Activated CD4-positive, alpha-beta T cell treated with anti-CD3 and anti-CD28 coated beads, Interleukin-2, amount 50 U/mL, for 4 hours (primary cell): ENCODE results near the gene GIPC1.
"Not testable (repeated sequence)": the region's sequence is repeated elsewhere in the genome, so short reads cannot be mapped to it uniquely, and the experiment has no call there.

ENCODE experiments used
- DNase-seq, 2 experiments: peaks; one replicate each; pipeline ENCODE4 v3.0.0-alpha.2; 2020

Gene GIPC1

GRCh38 chr19:14496029-14496833 is at the start of gene GIPC1:
TSS of gene GIPC1 (minus strand) at chr19:14496127. CDS start at chr19:14482976, 13,151 bp downstream.
- peak; percentile 71 to 74 for DNase-seq

- no peak for DNase-seq
Observed at GRCh38 chr19:14545716-14546082, 49.8 kb upstream of the GIPC1 start.

GRCh38 chr19:14544977-14545715 is 49.2 kb upstream of the GIPC1 start:
- DNase-seq = no peak

- DNase-seq = no peak
Observed at GRCh38 chr19:14544047-14544446, 48.1 kb upstream of the GIPC1 start.

GRCh38 chr19:14542711-14543328 is 46.9 kb upstream of the GIPC1 start:
- no peak for DNase-seq

- not testable (repeated sequence) for DNase-seq
Observed at GRCh38 chr19:14541979-14542378, 46.1 kb upstream of the GIPC1 start.

- no peak for DNase-seq
Observed at GRCh38 chr19:14540741-14541525, 45.0 kb upstream of the GIPC1 start.

- DNase-seq = no peak
Observed at GRCh38 chr19:14536926-14537692, 41.2 kb upstream of the GIPC1 start.

GRCh38 chr19:14533450-14533849 is 37.5 kb upstream of the GIPC1 start:
- DNase-seq = no peak

- no peak for DNase-seq
Observed at GRCh38 chr19:14530506-14530905, 34.6 kb upstream of the GIPC1 start.

- DNase-seq = no peak
Observed at GRCh38 chr19:14530005-14530348, 34.0 kb upstream of the GIPC1 start.

- DNase-seq = peak; percentile 100
Observed at GRCh38 chr19:14529254-14530004, 33.5 kb upstream of the GIPC1 start, which contains the start of gene TECR. TSS of gene TECR (plus strand) at chr19:14529594. CDS start at chr19:14529697, 103 bp downstream.

- DNase-seq = no peak
Observed at GRCh38 chr19:14528419-14529253, 32.7 kb upstream of the GIPC1 start.

GRCh38 chr19:14526423-14526822 is 30.5 kb upstream of the GIPC1 start:
- DNase-seq = no peak

GRCh38 chr19:14525729-14526128 is 29.8 kb upstream of the GIPC1 start:
- DNase-seq = no peak

- no peak for DNase-seq
Observed at GRCh38 chr19:14520543-14520942, 24.6 kb upstream of the GIPC1 start.

GRCh38 chr19:14519860-14520407 is 24.0 kb upstream of the GIPC1 start:
- DNase-seq = no peak

- DNase-seq = no peak
Observed at GRCh38 chr19:14519245-14519859, 23.4 kb upstream of the GIPC1 start.

- DNase-seq = no peak
Observed at GRCh38 chr19:14517840-14518505, 22.0 kb upstream of the GIPC1 start, which contains the start of gene DNAJB1. TSS of gene DNAJB1 (minus strand) at chr19:14518397. CDS start at chr19:14518349, 48 bp downstream.
